ENCODE results near the gene ANP32E. TPM values are rescaled to one million over a fixed set of nuclear protein-coding genes. Genes with fewer than 3 reads are reported as not detected.

Gene ANP32E
- total and polyA plus RNA-seq, 9 of the 15 experiments (the other 6 are each of a cell fraction or from before 2014, with no cell fraction given): 60.4 to 197 (median 104) TPM

- ATAC-seq (no peak), DNase-seq (ENCODE audit: extremely low read depth in 1 of 4, low spot score in 3 of 4) (no peak), FAIRE-seq (no peak)
- Histone ChIP-seq H3K9ac (ENCODE audit: insufficient read depth in 1 of 2, low read depth in 2 of 2, low read length in 2 of 2) (no peak overlapping the region), H2AFZ (ENCODE audit: low read depth, low read length) (no peak overlapping the region), H3K79me2 (ENCODE audit: control insufficient read depth, insufficient read depth, low read length) (no peaks in the 10 kb centered on the region), H3K4me3 (no peak overlapping the region), H3K4me2 (ENCODE audit: insufficient read depth, low read length) (no peak overlapping the region), H3K4me1 (replicated peaks in 1 of 2; ENCODE audit: control insufficient read depth in 2 of 2, insufficient read depth in 2 of 2, low read length in 2 of 2) (peaks cover 23 to 26% of the 10 kb centered on the region in 2 experiments), H3K27ac (ENCODE audit: extremely low read depth, low read depth, low read length) (no peak overlapping the region), H4K20me1 (replicated peaks; ENCODE audit: control insufficient read depth, insufficient read depth, low read length) (no peaks in the 10 kb centered on the region), H3K9me3 (replicated peaks; ENCODE audit: control insufficient read depth, insufficient read depth, low read depth, low read length) (no peaks in the 10 kb centered on the region), H3K36me3 (ENCODE audit: control insufficient read depth, insufficient read depth, low read length) (no peaks in the 10 kb centered on the region), H3K27me3 (ENCODE audit: control insufficient read depth in 2 of 2, insufficient read depth in 2 of 2, low read length in 2 of 2) (peaks cover 0 to 4% of the 10 kb centered on the region in 2 experiments; a peak in 1 of 5 replicates), H3K9me1 (ENCODE audit: control insufficient read depth, insufficient read depth, low read length) (no peaks in the 10 kb centered on the region)
- CTCF ChIA-PET (ENCODE audit: low intra/inter-chr PET ratio): interaction anchor here (0.6 to 2.6 kb wide), 11 partner anchors 24 to 750 kb away, joined by 3 to 43 read pairs (median 4); partner anchors contain the start of genes CIART, FALEC and MINDY1
- BruUV-seq (replicated peaks): no TSS peak
- TF ChIP-seq FOXJ2 (tag; IDR thresholded peaks at IDR 0.05): 0 out of 2 replicates have a peak, but pooled peaks have one; percentile 18
- no peak for TF ChIP-seq ZNF347 (CRISPR knock-in tag; IDR thresholded peaks at IDR 0.05; ENCODE audit: low read depth)
- 0 out of 2 replicates have a peak, but pooled peaks have one; percentile 5 for TF ChIP-seq ESRRA (IDR thresholded peaks at IDR 0.05; ENCODE audit: borderline replicate concordance, low read depth)
- TF ChIP-seq BRD4 (IDR thresholded peaks at IDR 0.05): 0 out of 2 replicates have a peak, but pooled peaks have one; percentile 42
- POLR2A ChIA-PET: interaction anchor here (0.7 to 1.9 kb wide), 12 partner anchors 10 to 752 kb away, joined by 3 to 5 read pairs (median 3); partner anchors contain the start of genes APH1A, C1orf54 and PRUNE1
- intact Hi-C loops (cut with micrococcal nuclease): loop anchor here (5.0 to 10.0 kb wide), 4 partner anchors 66 to 741 kb away; partner anchors contain the start of genes ADAMTSL4 and PRPF3
- WGBS (ENCODE audit: insufficient coverage, low coverage, missing lambda C conversion rate): 0% methylated on average over 1 of the region's 1 CpG
- in situ Hi-C loops (cut with MboI): loop anchor here (5.0 kb wide), 1 partner anchor 741 kb away; no protein-coding TSS in a partner anchor
Measured at GRCh38 chr1:150256198-150256553, 20.3 kb upstream of the ANP32E start.

- FAIRE-seq (peak; percentile 32), ATAC-seq (peak; percentile 65), DNase-seq (ENCODE audit: extremely low read depth in 1 of 4, low spot score in 3 of 4) (no peak)
- POLR2A ChIA-PET: no interaction called here
- H3K4me1 ChIP-seq (replicated peaks in 1 of 2; ENCODE audit: control insufficient read depth in 2 of 2, insufficient read depth in 2 of 2, low read length in 2 of 2): no peaks in the 10 kb centered on the region; a peak in 2 of 5 replicates
- H3K9me3 ChIP-seq (replicated peaks; ENCODE audit: control insufficient read depth, insufficient read depth, low read depth, low read length): no peaks in the 10 kb centered on the region
- H3K9ac ChIP-seq (ENCODE audit: insufficient read depth in 1 of 2, low read depth in 2 of 2, low read length in 2 of 2): no peak overlapping the region
- H3K27me3 ChIP-seq (ENCODE audit: control insufficient read depth in 2 of 2, insufficient read depth in 2 of 2, low read length in 2 of 2): no peaks in the 10 kb centered on the region
- H2AFZ ChIP-seq (ENCODE audit: low read depth, low read length): peak overlapping the region; percentile 2; the same call in 1 of the 2 replicates
- H3K4me3 ChIP-seq: no peak overlapping the region
- H3K4me2 ChIP-seq (ENCODE audit: insufficient read depth, low read length): no peak overlapping the region
- no peaks in the 10 kb centered on the region for H3K36me3 ChIP-seq (ENCODE audit: control insufficient read depth, insufficient read depth, low read length)
- CTCF ChIA-PET (ENCODE audit: low intra/inter-chr PET ratio): no interaction called here
- BruUV-seq (replicated peaks): no TSS peak
- no peaks in the 10 kb centered on the region for H3K9me1 ChIP-seq (ENCODE audit: control insufficient read depth, insufficient read depth, low read length)
- H3K79me2 ChIP-seq (ENCODE audit: control insufficient read depth, insufficient read depth, low read length): no peaks in the 10 kb centered on the region
- WGBS (ENCODE audit: insufficient coverage, low coverage, missing lambda C conversion rate): 8% methylated on average over 2 of the region's 2 CpGs
- in situ Hi-C loops (cut with MboI) (no loop called here), intact Hi-C loops (cut with micrococcal nuclease) (loop anchor here (10.0 kb wide), 1 partner anchor 565 kb away; no protein-coding TSS in a partner anchor)
- no peaks in the 10 kb centered on the region for H4K20me1 ChIP-seq (replicated peaks; ENCODE audit: control insufficient read depth, insufficient read depth, low read length)
- H3K27ac ChIP-seq (ENCODE audit: extremely low read depth, low read depth, low read length): no peak overlapping the region
- TF ChIP-seq DNMT1 (IDR thresholded peaks at IDR 0.05): no peak
Measured at GRCh38 chr1:150249936-150250335, 14.0 kb upstream of the ANP32E start.

All from K562 (cell line).